Right ventricle myocardium superior (tissue), 1 donor: ENCODE data around the gene PIP5KL1. TPM values are rescaled to one million over a fixed set of nuclear protein-coding genes. Genes with fewer than 3 reads are reported as not detected.

Experiments
- ATAC-seq: fragments of 200-7000 bp; cut with Tn5 transposase; one replicate; pipeline ENCODE4 v1.9.1; 2020; ENCODE audit warnings: mild to moderate bottlenecking; ENCODE audit not compliant: poor library complexity
- DNase-seq: peaks from one replicate; pipeline ENCODE4 v3.0.0-alpha.2; 2020
- intact Hi-C: fragments of 100-400 bp; cut with DNase I; formaldehyde crosslinking; loops from one replicate; pipeline ENCODE4 v1.11.2; 2022
- total RNA-seq: library from RNA; stranded (reverse); fragmentation: NEBNext Ultra II Directional; extraction: Animal tissue kit (Norgen Biotek cat#: 25700); gene quantifications from one replicate; pipeline ENCODE4 v1.2.1, GENCODE V29; 2021
- donor health status: DM: no; HTN: yes; CAD: no; lungs with severe emphysema.

The PIP5KL1 gene
- total RNA-seq, 1 donor from 2014 or later, result 0.48 TPM

GRCh38 chr9:127921557-127922120, 8.9 kb downstream of the PIP5KL1 start:
- peak; percentile 40 for ATAC-seq
- DNase-seq, result peak; percentile 84
- intact Hi-C loops, result loop anchor here (1.0 to 2.0 kb wide), 2 partner anchors 186 to 331 kb away; partner anchors contain the start of gene TOR2A

- no peak for DNase-seq
- ATAC-seq, result no peak
- intact Hi-C loops, result loop anchor here (1.0 to 2.0 kb wide), 2 partner anchors 185 to 330 kb away; partner anchors contain the start of gene TOR2A
These were observed 9.8 kb downstream of the PIP5KL1 start for GRCh38 chr9:127920794-127921193.

- peak; percentile 26 for ATAC-seq
- intact Hi-C loops, result loop anchor here (5.0 kb wide), 1 partner anchor 117 kb away; the partner anchor contains the start of gene FPGS
- peak; percentile 89 for DNase-seq
These were observed 11.2 kb downstream of the PIP5KL1 start for GRCh38 chr9:127919253-127919815.

- intact Hi-C loops, result loop anchor here (5.0 kb wide), 1 partner anchor 116 kb away; the partner anchor contains the start of gene FPGS
- DNase-seq (peak; percentile 72), ATAC-seq (no peak)
These were observed 12.1 kb downstream of the PIP5KL1 start for GRCh38 chr9:127918183-127919107.

- ATAC-seq (no peak), DNase-seq (no peak)
- intact Hi-C loops, result loop anchor here (5.0 kb wide), 1 partner anchor 115 kb away; the partner anchor contains the start of gene FPGS
These were observed 13.0 kb downstream of the PIP5KL1 start for GRCh38 chr9:127917603-127918002.

GRCh38 chr9:127916720-127917581, 13.6 kb downstream of the PIP5KL1 start, which contains the start of gene ST6GALNAC4:
Gene ST6GALNAC4, minus strand, starts transcription at chr9:127917041. Its CDS starts 622 bp downstream, at chr9:127916419.
- intact Hi-C loops, result loop anchor here (5.0 kb wide), 1 partner anchor 115 kb away; the partner anchor contains the start of gene FPGS
- ATAC-seq, result peak; percentile 96
- peak; percentile 97 for DNase-seq

- ATAC-seq (no peak), DNase-seq (no peak)
- intact Hi-C loops, result loop anchor here (5.0 kb wide), 1 partner anchor 114 kb away; the partner anchor contains the start of gene FPGS
These were observed 14.5 kb downstream of the PIP5KL1 start for GRCh38 chr9:127915801-127916719.

- ATAC-seq (no peak), DNase-seq (no peak)
- intact Hi-C loops, result loop anchor here (5.0 kb wide), 1 partner anchor 113 kb away; the partner anchor contains the start of gene FPGS
These were observed 15.2 kb downstream of the PIP5KL1 start for GRCh38 chr9:127915325-127915752.

GRCh38 chr9:127913682-127914081, 16.9 kb downstream of the PIP5KL1 start:
- DNase-seq, result no peak
- ATAC-seq, result no peak
- intact Hi-C loops, result no loop called here

GRCh38 chr9:127912882-127913281, 17.7 kb downstream of the PIP5KL1 start:
- DNase-seq, result no peak
- ATAC-seq, result no peak
- intact Hi-C loops, result no loop called here

GRCh38 chr9:127912296-127912695, 18.3 kb downstream of the PIP5KL1 start:
- DNase-seq, result no peak
- intact Hi-C loops, result no loop called here
- no peak for ATAC-seq

- intact Hi-C loops, result no loop called here
- no peak for DNase-seq
- no peak for ATAC-seq
These were observed 19.9 kb downstream of the PIP5KL1 start for GRCh38 chr9:127910613-127911205.

- ATAC-seq, result no peak
- intact Hi-C loops, result no loop called here
These were observed 20.7 kb downstream of the PIP5KL1 start for GRCh38 chr9:127909839-127910273.

GRCh38 chr9:127908660-127908926, 22.0 kb downstream of the PIP5KL1 start:
- intact Hi-C loops, result no loop called here
- ATAC-seq (no peak), DNase-seq (no peak)

More at GRCh38 chr9:127909839-127910273, 20.7 kb downstream of the PIP5KL1 start:
- DNase-seq, result no peak

GRCh38 chr9:127907867-127908659, 22.5 kb downstream of the PIP5KL1 start:
- intact Hi-C loops, result no loop called here
- ATAC-seq (no peak), DNase-seq (no peak)

- DNase-seq, result no peak
- ATAC-seq, result no peak
- intact Hi-C loops, result no loop called here
These were observed 24.8 kb downstream of the PIP5KL1 start for GRCh38 chr9:127905788-127906191.
